ENCODE data around the gene LARGE1.
"Not testable (repeated sequence)": the region's sequence is repeated elsewhere in the genome, so short reads cannot be mapped to it uniquely, and the experiment has no call there.

The LARGE1 gene

GRCh38 chr22:33385611-33386010 is 534.7 kb downstream of the LARGE1 start:
- Mint-ChIP-seq H3K27ac (no peak overlapping the region), H3K4me1 (no peaks in the 10 kb centered on the region), H3K4me3 (no peak overlapping the region), H3K9me3 (no peaks in the 10 kb centered on the region), H3K36me3 (peaks cover 18% of the 10 kb centered on the region), H3K27me3 (no peaks in the 10 kb centered on the region)
- ATAC-seq: no peak

- ATAC-seq: no peak
- no peak overlapping the region for H3K4me3 Mint-ChIP-seq
- H3K36me3 Mint-ChIP-seq: peaks cover 46% of the 10 kb centered on the region
Observed at GRCh38 chr22:33382436-33382835, 537.8 kb downstream of the LARGE1 start.

GRCh38 chr22:33381531-33382406 is 538.5 kb downstream of the LARGE1 start:
- H3K27me3 Mint-ChIP-seq: no peaks in the 10 kb centered on the region
- H3K27ac Mint-ChIP-seq: no peak overlapping the region
- H3K4me3 Mint-ChIP-seq: no peak overlapping the region
- H3K36me3 Mint-ChIP-seq: peaks cover 51% of the 10 kb centered on the region
- no peak for ATAC-seq
- no peaks in the 10 kb centered on the region for H3K4me1 Mint-ChIP-seq
- H3K9me3 Mint-ChIP-seq: peaks cover 15% of the 10 kb centered on the region

More at GRCh38 chr22:33382436-33382835, 537.8 kb downstream of the LARGE1 start:
- Mint-ChIP-seq H3K27me3 (no peaks in the 10 kb centered on the region), H3K9me3 (peaks cover 14% of the 10 kb centered on the region), H3K27ac (no peak overlapping the region), H3K4me1 (no peaks in the 10 kb centered on the region)

GRCh38 chr22:33380789-33381530 is 539.3 kb downstream of the LARGE1 start:
- H3K27ac Mint-ChIP-seq: no peak overlapping the region
- peaks cover 15% of the 10 kb centered on the region for H3K9me3 Mint-ChIP-seq

GRCh38 chr22:33379836-33380235 is 540.4 kb downstream of the LARGE1 start:
- peaks cover 51% of the 10 kb centered on the region for H3K36me3 Mint-ChIP-seq
- no peaks in the 10 kb centered on the region for H3K4me1 Mint-ChIP-seq
- no peak for ATAC-seq
- H3K27ac Mint-ChIP-seq: no peak overlapping the region
- no peaks in the 10 kb centered on the region for H3K27me3 Mint-ChIP-seq
- no peak overlapping the region for H3K4me3 Mint-ChIP-seq
- peaks cover 15% of the 10 kb centered on the region for H3K9me3 Mint-ChIP-seq

More at GRCh38 chr22:33380789-33381530, 539.3 kb downstream of the LARGE1 start:
- peak; percentile 55 for ATAC-seq
- H3K4me3 Mint-ChIP-seq: no peak overlapping the region
- no peaks in the 10 kb centered on the region for H3K4me1 Mint-ChIP-seq
- no peaks in the 10 kb centered on the region for H3K27me3 Mint-ChIP-seq
- H3K36me3 Mint-ChIP-seq: peaks cover 51% of the 10 kb centered on the region

GRCh38 chr22:33372875-33373274 is 547.4 kb downstream of the LARGE1 start:
- Mint-ChIP-seq H3K27me3 (no peaks in the 10 kb centered on the region), H3K36me3 (peaks cover 25% of the 10 kb centered on the region), H3K4me1 (no peaks in the 10 kb centered on the region), H3K27ac (no peak overlapping the region), H3K4me3 (no peak overlapping the region), H3K9me3 (peaks cover 8% of the 10 kb centered on the region)
- no peak for ATAC-seq

- not testable (repeated sequence) for H3K27ac Mint-ChIP-seq, H3K27me3 Mint-ChIP-seq, H3K4me1 Mint-ChIP-seq, H3K4me3 Mint-ChIP-seq, H3K36me3 Mint-ChIP-seq, H3K9me3 Mint-ChIP-seq
- ATAC-seq: peak; percentile 36
Observed at GRCh38 chr22:33363256-33363655, 557.0 kb downstream of the LARGE1 start.

GRCh38 chr22:33362702-33363101 is 557.6 kb downstream of the LARGE1 start:
- Mint-ChIP-seq H3K4me1 (peaks cover 10% of the 10 kb centered on the region), H3K4me3 (no peak overlapping the region), H3K27me3 (no peaks in the 10 kb centered on the region), H3K27ac (no peak overlapping the region), H3K9me3 (no peaks in the 10 kb centered on the region), H3K36me3 (peaks cover 6% of the 10 kb centered on the region)
- no peak for ATAC-seq

GRCh38 chr22:33361581-33361980 is 558.7 kb downstream of the LARGE1 start:
- H3K4me1 Mint-ChIP-seq: peaks cover 10% of the 10 kb centered on the region
- H3K9me3 Mint-ChIP-seq: no peaks in the 10 kb centered on the region
- no peaks in the 10 kb centered on the region for H3K27me3 Mint-ChIP-seq
- H3K4me3 Mint-ChIP-seq: no peak overlapping the region
- ATAC-seq: peak; percentile 74
- H3K36me3 Mint-ChIP-seq: peaks cover 9% of the 10 kb centered on the region
- peak overlapping the region; percentile 64 for H3K27ac Mint-ChIP-seq

GRCh38 chr22:33357981-33358399 is 562.3 kb downstream of the LARGE1 start:
- Mint-ChIP-seq H3K9me3 (no peaks in the 10 kb centered on the region), H3K36me3 (peaks cover 17% of the 10 kb centered on the region), H3K4me1 (peaks cover 10% of the 10 kb centered on the region)

GRCh38 chr22:33354928-33355327 is 565.3 kb downstream of the LARGE1 start:
- Mint-ChIP-seq H3K4me3 (no peak overlapping the region), H3K9me3 (peaks cover 5% of the 10 kb centered on the region), H3K4me1 (no peaks in the 10 kb centered on the region), H3K27ac (no peak overlapping the region), H3K36me3 (peaks cover 28% of the 10 kb centered on the region), H3K27me3 (no peaks in the 10 kb centered on the region)
- ATAC-seq: no peak

More at GRCh38 chr22:33357981-33358399, 562.3 kb downstream of the LARGE1 start:
- Mint-ChIP-seq H3K4me3 (no peak overlapping the region), H3K27me3 (no peaks in the 10 kb centered on the region), H3K27ac (no peak overlapping the region)
- no peak for ATAC-seq

- no peaks in the 10 kb centered on the region for H3K27me3 Mint-ChIP-seq
- no peak overlapping the region for H3K27ac Mint-ChIP-seq
- no peak overlapping the region for H3K4me3 Mint-ChIP-seq
- ATAC-seq: no peak
- no peaks in the 10 kb centered on the region for H3K4me1 Mint-ChIP-seq
- peaks cover 34% of the 10 kb centered on the region for H3K36me3 Mint-ChIP-seq
- peaks cover 5% of the 10 kb centered on the region for H3K9me3 Mint-ChIP-seq
Observed at GRCh38 chr22:33353502-33353901, 566.8 kb downstream of the LARGE1 start.

GRCh38 chr22:33352768-33353167 is 567.5 kb downstream of the LARGE1 start:
- Mint-ChIP-seq H3K36me3 (peaks cover 36% of the 10 kb centered on the region), H3K27me3 (no peaks in the 10 kb centered on the region), H3K9me3 (peaks cover 5% of the 10 kb centered on the region), H3K4me1 (no peaks in the 10 kb centered on the region), H3K4me3 (no peak overlapping the region), H3K27ac (no peak overlapping the region)
- no peak for ATAC-seq

GRCh38 chr22:33350961-33351360 is 569.3 kb downstream of the LARGE1 start:
- no peaks in the 10 kb centered on the region for H3K4me1 Mint-ChIP-seq
- no peak for ATAC-seq

GRCh38 chr22:33350491-33350890 is 569.8 kb downstream of the LARGE1 start:
- peaks cover 31% of the 10 kb centered on the region for H3K36me3 Mint-ChIP-seq
- H3K4me3 Mint-ChIP-seq: no peak overlapping the region
- no peaks in the 10 kb centered on the region for H3K4me1 Mint-ChIP-seq
- ATAC-seq: no peak
- H3K27me3 Mint-ChIP-seq: no peaks in the 10 kb centered on the region
- peaks cover 5% of the 10 kb centered on the region for H3K9me3 Mint-ChIP-seq
- no peak overlapping the region for H3K27ac Mint-ChIP-seq

More at GRCh38 chr22:33350961-33351360, 569.3 kb downstream of the LARGE1 start:
- Mint-ChIP-seq H3K36me3 (peaks cover 34% of the 10 kb centered on the region), H3K27me3 (no peaks in the 10 kb centered on the region), H3K9me3 (peaks cover 5% of the 10 kb centered on the region), H3K27ac (no peak overlapping the region), H3K4me3 (no peak overlapping the region)
